Progenitor cell of endocrine pancreas (in vitro differentiated cells): ENCODE results near the gene ELN. TPM values are rescaled to one million over a fixed set of nuclear protein-coding genes. Genes with fewer than 3 reads are reported as not detected.

Experiments used
- DNase-seq: peaks from one replicate; pipeline ENCODE4 v3.0.0; 2021; ENCODE audit warnings: low spot score; ENCODE audit not compliant: unreplicated experiment
- H3K27ac Mint-ChIP-seq: 2 replicates; pipeline ENCODE4 v1.8.0; 2021; ENCODE audit warnings: mild to moderate bottlenecking, moderate library complexity, mixed read lengths
- H3K27me3 Mint-ChIP-seq: 2 replicates; pipeline ENCODE4 v1.8.0; 2021; ENCODE audit warnings: mixed read lengths
- H3K36me3 Mint-ChIP-seq: 2 replicates; pipeline ENCODE4 v1.8.0; 2022; ENCODE audit warnings: mixed read lengths; ENCODE audit not compliant: insufficient read depth
- H3K4me1 Mint-ChIP-seq: 2 replicates; pipeline ENCODE4 v1.8.0; 2021; ENCODE audit warnings: low read depth, mixed read lengths
- H3K4me3 Mint-ChIP-seq: 2 replicates; pipeline ENCODE4 v1.8.0; 2021; ENCODE audit warnings: low read depth, mild to moderate bottlenecking, moderate library complexity, mixed read lengths
- H3K9me3 Mint-ChIP-seq: 2 replicates; pipeline ENCODE4 v1.8.0; 2021; ENCODE audit warnings: low read depth, mixed read lengths
- CTCF ChIP-seq: fragments of 200-600 bp; sonication (generic); IDR thresholded peaks from one replicate; pipeline ENCODE4 v1.5.0; 2021; ENCODE audit warnings: antibody characterized with exemption, mild to moderate bottlenecking; ENCODE audit not compliant: unreplicated experiment
- total RNA-seq: library from RNA; stranded (reverse); gene quantifications from 2 replicates; pipeline ENCODE4 v1.2.1, GENCODE V29; 2021

Gene ELN
- total RNA-seq, 1 donor from 2014 or later: 0.26 TPM

GRCh38 chr7:74056096-74056915 is 28.3 kb downstream of the ELN start:
- DNase-seq: no peak
- TF ChIP-seq CTCF: no peak
- H3K4me3 Mint-ChIP-seq: no peak overlapping the region
- H3K9me3 Mint-ChIP-seq: no peaks in the 10 kb centered on the region
- H3K27me3 Mint-ChIP-seq: peaks cover 12% of the 10 kb centered on the region
- H3K4me1 Mint-ChIP-seq: peaks cover 4% of the 10 kb centered on the region
- no peak overlapping the region for H3K27ac Mint-ChIP-seq
- no peaks in the 10 kb centered on the region for H3K36me3 Mint-ChIP-seq

- no peak for TF ChIP-seq CTCF
- H3K27me3 Mint-ChIP-seq: peaks cover 7% of the 10 kb centered on the region
- no peak overlapping the region for H3K27ac Mint-ChIP-seq
- DNase-seq: no peak
- H3K36me3 Mint-ChIP-seq: no peaks in the 10 kb centered on the region
- no peak overlapping the region for H3K4me3 Mint-ChIP-seq
- H3K9me3 Mint-ChIP-seq: no peaks in the 10 kb centered on the region
- H3K4me1 Mint-ChIP-seq: peaks cover 7% of the 10 kb centered on the region
Measured at GRCh38 chr7:74057216-74057925, 29.4 kb downstream of the ELN start.

- DNase-seq: no peak
- Mint-ChIP-seq H3K9me3 (no peaks in the 10 kb centered on the region), H3K4me3 (no peak overlapping the region), H3K4me1 (peaks cover 7% of the 10 kb centered on the region), H3K27ac (no peak overlapping the region), H3K36me3 (no peaks in the 10 kb centered on the region), H3K27me3 (peaks cover 6% of the 10 kb centered on the region)
- no peak for TF ChIP-seq CTCF
Measured at GRCh38 chr7:74057987-74058386, 30.0 kb downstream of the ELN start.

- peaks cover 7% of the 10 kb centered on the region for H3K4me1 Mint-ChIP-seq
- H3K36me3 Mint-ChIP-seq: no peaks in the 10 kb centered on the region
- DNase-seq: no peak
- H3K27me3 Mint-ChIP-seq: peaks cover 6% of the 10 kb centered on the region
- no peak overlapping the region for H3K27ac Mint-ChIP-seq
- TF ChIP-seq CTCF: no peak
- H3K4me3 Mint-ChIP-seq: no peak overlapping the region
- H3K9me3 Mint-ChIP-seq: no peaks in the 10 kb centered on the region
Measured at GRCh38 chr7:74058486-74058885, 30.5 kb downstream of the ELN start.

- peaks cover 6% of the 10 kb centered on the region for H3K27me3 Mint-ChIP-seq
- no peak overlapping the region for H3K27ac Mint-ChIP-seq
- no peak overlapping the region for H3K4me3 Mint-ChIP-seq
- H3K9me3 Mint-ChIP-seq: no peaks in the 10 kb centered on the region
- no peak for TF ChIP-seq CTCF
- DNase-seq: no peak
- no peaks in the 10 kb centered on the region for H3K36me3 Mint-ChIP-seq
- peaks cover 7% of the 10 kb centered on the region for H3K4me1 Mint-ChIP-seq
Measured at GRCh38 chr7:74059037-74059436, 31.1 kb downstream of the ELN start.
